ENCODE data around the gene PNRC1. TPM values are rescaled to one million over a fixed set of nuclear protein-coding genes. Genes with fewer than 3 reads are reported as not detected.

Gene PNRC1
- total RNA-seq, 1 donor from 2014 or later = 236 TPM

DNA sequence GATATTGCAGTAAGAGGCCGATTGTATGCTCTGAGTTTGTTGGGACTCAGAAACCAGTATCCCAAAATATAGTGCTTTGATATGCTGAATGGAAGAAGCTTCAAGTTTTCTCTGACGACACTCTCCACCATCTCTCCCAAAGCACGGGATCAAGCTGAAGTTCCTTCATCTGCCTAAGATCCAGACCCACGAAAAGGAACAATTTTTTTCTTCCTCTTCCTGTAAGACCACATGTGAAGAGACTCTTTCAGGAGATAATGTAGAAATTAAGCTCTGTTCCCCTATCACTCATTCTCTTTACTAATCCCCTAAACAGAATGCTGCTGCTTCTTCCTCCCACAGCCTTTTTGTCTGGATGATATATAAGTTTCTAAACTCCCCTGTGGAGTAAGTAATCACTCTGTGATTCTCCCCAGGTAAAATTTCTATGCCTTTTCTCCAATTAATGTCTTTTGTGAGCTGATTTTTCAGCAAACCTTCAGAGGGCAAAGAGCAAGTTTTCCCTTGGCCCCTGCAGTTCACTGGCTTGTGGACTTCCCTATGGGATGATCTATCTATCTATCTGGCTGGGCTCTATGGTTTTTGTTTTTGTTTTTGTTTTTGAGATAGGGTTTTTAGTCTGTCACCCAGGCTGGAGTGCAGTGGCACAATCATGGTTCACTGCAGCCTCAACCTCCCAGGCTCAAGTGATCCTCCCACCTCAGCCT lies 13.5 kb upstream of the PNRC1 start:
- Mint-ChIP-seq H3K4me1 (peaks cover 9% of the 10 kb centered on the region), H3K4me3 (no peak overlapping the region), H3K9me3 (no peaks in the 10 kb centered on the region), H3K27ac (no peak overlapping the region), H3K27me3 (ENCODE audit: insufficient read depth, low read depth) (peaks cover 4% of the 10 kb centered on the region), H3K36me3 (no peaks in the 10 kb centered on the region)
- Histone ChIP-seq H3K27ac (no peak overlapping the region), H3K36me3 (no peaks in the 10 kb centered on the region), H3K27me3 (no peaks in the 10 kb centered on the region), H3F3A (ENCODE audit: low read depth) (peaks cover 13% of the 10 kb centered on the region), H3K4me1 (peaks cover 11% of the 10 kb centered on the region), H2AFZ (replicated peaks) (no peak overlapping the region), H3K9me3 (ENCODE audit: low read depth) (no peaks in the 10 kb centered on the region), H3K9ac (no peak overlapping the region), H3K79me2 (ENCODE audit: low read depth) (no peaks in the 10 kb centered on the region), H3K4me2 (peak overlapping the region; percentile 19), H4K20me1 (ENCODE audit: low read depth) (no peaks in the 10 kb centered on the region), H3K4me3 (no peak overlapping the region)
- TF ChIP-seq EZH2phosphoT487 (IDR thresholded peaks at IDR 0.05) (peak; percentile 43), CTCF (IDR thresholded peaks at IDR 0.05) (no peak)
- DNase-seq (ENCODE audit: low spot score) = no peak

GRCh38 chr6:89067796-89068195 lies 12.8 kb upstream of the PNRC1 start:
- H3K27ac ChIP-seq = no peak overlapping the region
- no peak for DNase-seq (ENCODE audit: low spot score)
- H3K4me3 ChIP-seq = no peak overlapping the region
- H3K9me3 ChIP-seq (ENCODE audit: low read depth) = no peaks in the 10 kb centered on the region
- H4K20me1 ChIP-seq (ENCODE audit: low read depth) = no peaks in the 10 kb centered on the region
- Mint-ChIP-seq H3K27me3 (ENCODE audit: insufficient read depth, low read depth) (peaks cover 4% of the 10 kb centered on the region), H3K27ac (no peak overlapping the region), H3K36me3 (no peaks in the 10 kb centered on the region), H3K4me1 (peaks cover 12% of the 10 kb centered on the region), H3K9me3 (no peaks in the 10 kb centered on the region), H3K4me3 (no peak overlapping the region)
- no peaks in the 10 kb centered on the region for H3K27me3 ChIP-seq
- no peaks in the 10 kb centered on the region for H3K36me3 ChIP-seq
- no peak overlapping the region for H3K4me2 ChIP-seq
- H2AFZ ChIP-seq (replicated peaks) = no peak overlapping the region
- no peak overlapping the region for H3K9ac ChIP-seq
- peaks cover 13% of the 10 kb centered on the region for H3F3A ChIP-seq (ENCODE audit: low read depth)
- H3K4me1 ChIP-seq = peaks cover 17% of the 10 kb centered on the region
- no peaks in the 10 kb centered on the region for H3K79me2 ChIP-seq (ENCODE audit: low read depth)
- TF ChIP-seq CTCF (IDR thresholded peaks at IDR 0.05) (no peak), EZH2 (IDR thresholded peaks at IDR 0.05) (no peak), EZH2phosphoT487 (IDR thresholded peaks at IDR 0.05) (no peak)

- Mint-ChIP-seq H3K4me1 (peaks cover 15% of the 10 kb centered on the region), H3K27ac (no peak overlapping the region), H3K27me3 (ENCODE audit: insufficient read depth, low read depth) (peaks cover 5% of the 10 kb centered on the region), H3K9me3 (no peaks in the 10 kb centered on the region), H3K4me3 (no peak overlapping the region), H3K36me3 (no peaks in the 10 kb centered on the region)
- Histone ChIP-seq H3K79me2 (ENCODE audit: low read depth) (no peaks in the 10 kb centered on the region), H3K4me2 (no peak overlapping the region), H3K36me3 (no peaks in the 10 kb centered on the region), H3K27ac (no peak overlapping the region), H3K9ac (no peak overlapping the region), H4K20me1 (ENCODE audit: low read depth) (no peaks in the 10 kb centered on the region), H3K4me3 (no peak overlapping the region), H3K27me3 (no peaks in the 10 kb centered on the region), H3F3A (ENCODE audit: low read depth) (peaks cover 13% of the 10 kb centered on the region), H2AFZ (replicated peaks) (no peak overlapping the region), H3K9me3 (ENCODE audit: low read depth) (no peaks in the 10 kb centered on the region), H3K4me1 (peaks cover 24% of the 10 kb centered on the region)
- DNase-seq (ENCODE audit: low spot score) = no peak
- no peak for TF ChIP-seq EZH2phosphoT487 (IDR thresholded peaks at IDR 0.05)
- TF ChIP-seq CTCF (IDR thresholded peaks at IDR 0.05) = no peak
- no peak for TF ChIP-seq EZH2 (IDR thresholded peaks at IDR 0.05)
Measured at GRCh38 chr6:89068695-89069094, 11.9 kb upstream of the PNRC1 start.
